ENCODE measurements around the gene CSGALNACT2. TPM values are rescaled to one million over a fixed set of nuclear protein-coding genes. Genes with fewer than 3 reads are reported as not detected.

The CSGALNACT2 gene
- total and polyA plus RNA-seq, 11 donors, result 2.6 to 17.7 (median 8.8) TPM

GRCh38 chr10:43120116-43120928 lies 17.9 kb upstream of the CSGALNACT2 start:
- intact Hi-C loops (cut with DNase I), result no loop called here
- 82 to 86% (median 85%) methylated on average over 19 of the region's 19 CpGs for WGBS, 4 donors
- Histone ChIP-seq H3K4me3 (no peak overlapping the region), H3K9me3 (no peaks in the 10 kb centered on the region), H3K4me1 (peaks cover 0 to 25% (median 4%) of the 10 kb centered on the region in 12 donors), H3K36me3 (no peaks in the 10 kb centered on the region), H3K27me3 (peaks cover 0 to 4% (median 0%) of the 10 kb centered on the region in 9 donors), H3K27ac (peak overlapping the region in 1 of 12 donors; percentile 73)
- no peak for TF ChIP-seq POLR2A (IDR thresholded peaks at IDR 0.05)
- TF ChIP-seq, protein P1, sequence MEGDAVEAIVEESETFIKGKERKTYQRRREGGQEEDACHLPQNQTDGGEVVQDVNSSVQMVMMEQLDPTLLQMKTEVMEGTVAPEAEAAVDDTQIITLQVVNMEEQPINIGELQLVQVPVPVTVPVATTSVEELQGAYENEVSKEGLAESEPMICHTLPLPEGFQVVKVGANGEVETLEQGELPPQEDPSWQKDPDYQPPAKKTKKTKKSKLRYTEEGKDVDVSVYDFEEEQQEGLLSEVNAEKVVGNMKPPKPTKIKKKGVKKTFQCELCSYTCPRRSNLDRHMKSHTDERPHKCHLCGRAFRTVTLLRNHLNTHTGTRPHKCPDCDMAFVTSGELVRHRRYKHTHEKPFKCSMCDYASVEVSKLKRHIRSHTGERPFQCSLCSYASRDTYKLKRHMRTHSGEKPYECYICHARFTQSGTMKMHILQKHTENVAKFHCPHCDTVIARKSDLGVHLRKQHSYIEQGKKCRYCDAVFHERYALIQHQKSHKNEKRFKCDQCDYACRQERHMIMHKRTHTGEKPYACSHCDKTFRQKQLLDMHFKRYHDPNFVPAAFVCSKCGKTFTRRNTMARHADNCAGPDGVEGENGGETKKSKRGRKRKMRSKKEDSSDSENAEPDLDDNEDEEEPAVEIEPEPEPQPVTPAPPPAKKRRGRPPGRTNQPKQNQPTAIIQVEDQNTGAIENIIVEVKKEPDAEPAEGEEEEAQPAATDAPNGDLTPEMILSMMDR (IDR thresholded peaks at IDR 0.05), result no peak
- no peak for ATAC-seq
- peak in 1 of 5 donors; percentile 15 for DNase-seq

GRCh38 chr10:43120929-43121314 lies 17.3 kb upstream of the CSGALNACT2 start:
- H3K36me3 ChIP-seq, result no peaks in the 10 kb centered on the region
- no peaks in the 10 kb centered on the region for H3K9me3 ChIP-seq
- WGBS, 4 donors, result 46 to 50% (median 48%) methylated on average over 3 of the region's 3 CpGs
- H3K4me1 ChIP-seq, result peaks cover 0 to 25% (median 4%) of the 10 kb centered on the region in 12 donors
- no peak for TF ChIP-seq POLR2A (IDR thresholded peaks at IDR 0.05)
- TF ChIP-seq, protein P1 (IDR thresholded peaks at IDR 0.05), result no peak
- ATAC-seq (peak; percentile 27 to 74 (median 66)), DNase-seq (peak in 3 of 5 donors; percentile 50 to 71 (median 60))
- peaks cover 0 to 4% (median 0%) of the 10 kb centered on the region in 9 donors for H3K27me3 ChIP-seq
- intact Hi-C loops (cut with DNase I), result no loop called here
- no peak overlapping the region for H3K4me3 ChIP-seq
- H3K27ac ChIP-seq, result peak overlapping the region in 1 of 12 donors; percentile 73

- peak in 1 of 5 donors; percentile 45 for DNase-seq
- H3K27ac ChIP-seq, result peak overlapping the region in 1 of 12 donors; percentile 73
- 81 to 100% (median 83%) methylated on average over 1 of the region's 1 CpG; no CpG with 5 or more reads in 1 of the 4 donors for WGBS, 4 donors
- intact Hi-C loops (cut with DNase I), result no loop called here
- H3K36me3 ChIP-seq, result no peaks in the 10 kb centered on the region
- no peak for TF ChIP-seq POLR2A (IDR thresholded peaks at IDR 0.05)
- TF ChIP-seq, protein P1 (IDR thresholded peaks at IDR 0.05), result no peak
- peaks cover 0 to 30% (median 4%) of the 10 kb centered on the region in 12 donors for H3K4me1 ChIP-seq
- H3K4me3 ChIP-seq, result no peak overlapping the region
- ATAC-seq, result no peak
- H3K9me3 ChIP-seq, result no peaks in the 10 kb centered on the region
- peaks cover 0 to 4% (median 0%) of the 10 kb centered on the region in 9 donors for H3K27me3 ChIP-seq
These were observed 16.8 kb upstream of the CSGALNACT2 start for GRCh38 chr10:43121444-43121843.

DNA sequence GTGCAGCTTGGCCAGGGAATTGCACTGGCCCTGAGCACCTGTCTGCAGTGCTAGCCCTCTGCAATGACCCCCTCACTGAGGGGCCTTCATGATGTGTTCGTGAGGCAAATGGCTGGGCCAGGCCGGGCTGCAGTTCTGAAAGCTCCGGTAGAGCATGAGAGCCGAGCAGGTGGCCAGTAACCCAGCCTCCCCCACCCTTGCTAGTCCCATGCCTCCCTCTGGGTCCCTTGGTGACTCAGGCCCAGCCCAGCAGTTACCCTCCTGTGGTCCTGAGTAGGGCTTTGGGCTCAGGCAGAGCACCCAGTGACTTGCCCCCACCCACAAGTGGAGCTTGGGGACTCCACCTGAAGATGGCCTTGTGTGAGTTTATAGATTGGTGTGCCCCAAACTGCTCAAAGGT lies 16.1 kb upstream of the CSGALNACT2 start:
- Histone ChIP-seq H3K4me3 (no peak overlapping the region), H3K27ac (peak overlapping the region in 1 of 12 donors; percentile 73), H3K4me1 (peaks cover 0 to 36% (median 4%) of the 10 kb centered on the region in 12 donors), H3K36me3 (no peaks in the 10 kb centered on the region), H3K9me3 (no peaks in the 10 kb centered on the region), H3K27me3 (peaks cover 0 to 4% (median 0%) of the 10 kb centered on the region in 9 donors)
- no peak for TF ChIP-seq POLR2A (IDR thresholded peaks at IDR 0.05)
- TF ChIP-seq, protein P1 (IDR thresholded peaks at IDR 0.05), result no peak
- 90 to 98% (median 93%) methylated on average over 2 to 4 of the region's 4 CpGs for WGBS, 4 donors
- peak in 1 of 5 donors; percentile 9 for DNase-seq
- intact Hi-C loops (cut with DNase I), result no loop called here
- ATAC-seq, result no peak
